Adipocyte (in vitro differentiated cells): ENCODE data around the gene IGFBP6.

Source experiments
- DNase-seq: peaks from one replicate; pipeline ENCODE4 v3.0.0-alpha.2; 2015; ENCODE audit warnings: low read depth
- H3K27me3 ChIP-seq: replicated peaks from 2 replicates; pipeline ENCODE4 v1.7.0; 2013; ENCODE audit warnings: mild to moderate bottlenecking, low read length, moderate library complexity; ENCODE audit not compliant: control insufficient read depth, insufficient read depth
- H3K36me3 ChIP-seq: 2 replicates; pipeline ENCODE4 v1.7.0; 2013; ENCODE audit warnings: low read length, mild to moderate bottlenecking, moderate library complexity; ENCODE audit not compliant: control insufficient read depth, insufficient read depth, severe bottlenecking
- H3K4me1 ChIP-seq: 2 replicates; pipeline ENCODE4 v1.7.0; 2013; ENCODE audit warnings: mild to moderate bottlenecking, low read length, moderate library complexity; ENCODE audit not compliant: control insufficient read depth, insufficient read depth
- H3K4me3 ChIP-seq: 2 replicates; pipeline ENCODE4 v1.7.0; 2013; ENCODE audit warnings: mild to moderate bottlenecking, low read length, moderate library complexity
- H3K9ac ChIP-seq: 2 replicates; pipeline ENCODE4 v1.7.0; 2013; ENCODE audit warnings: mild to moderate bottlenecking, low read length, moderate library complexity
- H3K9me3 ChIP-seq: 2 replicates; pipeline ENCODE4 v1.7.0; 2013; ENCODE audit warnings: mild to moderate bottlenecking, low read length, moderate library complexity; ENCODE audit not compliant: control insufficient read depth

The IGFBP6 gene

DNA sequence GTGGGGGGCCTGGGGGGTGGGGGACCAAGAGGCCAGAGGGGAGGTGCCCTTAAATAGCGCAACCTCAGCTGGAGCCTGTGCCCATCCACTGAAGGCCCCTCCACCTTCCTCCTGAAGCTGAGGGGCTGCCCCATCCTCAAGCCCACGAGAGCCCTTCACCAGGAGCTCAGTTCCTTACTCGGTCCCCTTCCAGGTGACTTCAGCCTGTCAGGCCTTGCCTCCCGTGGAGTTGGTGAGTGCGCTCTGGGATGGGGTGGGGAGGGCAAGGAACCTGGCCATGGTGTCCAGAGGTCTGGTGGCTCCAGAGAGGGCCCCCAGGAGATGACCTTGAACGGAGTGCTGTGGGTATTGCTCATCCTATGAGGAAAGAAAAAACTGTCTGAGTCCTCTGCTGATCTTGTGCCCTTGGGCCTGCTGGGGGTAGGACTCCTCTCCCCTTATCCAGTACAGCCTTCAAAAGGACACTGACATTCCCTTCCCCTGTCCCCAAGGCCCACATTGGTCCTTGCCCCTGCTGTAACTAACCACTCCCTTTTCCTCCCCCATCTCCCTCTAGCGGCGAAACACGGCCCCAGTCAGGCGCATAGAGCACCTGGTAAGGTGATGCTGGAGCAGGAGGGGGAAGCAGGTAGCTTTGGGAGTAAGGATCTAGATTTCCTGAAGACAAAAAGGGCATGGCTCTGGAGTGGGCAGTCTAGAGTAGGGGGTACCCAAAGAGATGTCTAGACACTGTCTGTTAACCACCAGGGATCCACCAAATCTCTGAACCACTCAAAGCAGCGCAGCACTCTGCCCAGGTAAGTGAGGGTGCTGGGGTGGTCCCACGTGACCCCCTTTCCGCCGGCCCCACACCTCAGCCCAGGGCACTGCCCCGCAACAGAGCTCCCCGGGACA, 44.0 kb upstream of the IGFBP6 start:
- Histone ChIP-seq H3K27me3 (no peaks in the 10 kb centered on the region), H3K9me3 (no peaks in the 10 kb centered on the region), H3K4me1 (peaks cover 60% of the 10 kb centered on the region), H3K4me3 (peak overlapping the region; percentile 62), H3K36me3 (peaks cover 52% of the 10 kb centered on the region), H3K9ac (peak overlapping the region; percentile 85)
- peak; percentile 53 for DNase-seq

DNA sequence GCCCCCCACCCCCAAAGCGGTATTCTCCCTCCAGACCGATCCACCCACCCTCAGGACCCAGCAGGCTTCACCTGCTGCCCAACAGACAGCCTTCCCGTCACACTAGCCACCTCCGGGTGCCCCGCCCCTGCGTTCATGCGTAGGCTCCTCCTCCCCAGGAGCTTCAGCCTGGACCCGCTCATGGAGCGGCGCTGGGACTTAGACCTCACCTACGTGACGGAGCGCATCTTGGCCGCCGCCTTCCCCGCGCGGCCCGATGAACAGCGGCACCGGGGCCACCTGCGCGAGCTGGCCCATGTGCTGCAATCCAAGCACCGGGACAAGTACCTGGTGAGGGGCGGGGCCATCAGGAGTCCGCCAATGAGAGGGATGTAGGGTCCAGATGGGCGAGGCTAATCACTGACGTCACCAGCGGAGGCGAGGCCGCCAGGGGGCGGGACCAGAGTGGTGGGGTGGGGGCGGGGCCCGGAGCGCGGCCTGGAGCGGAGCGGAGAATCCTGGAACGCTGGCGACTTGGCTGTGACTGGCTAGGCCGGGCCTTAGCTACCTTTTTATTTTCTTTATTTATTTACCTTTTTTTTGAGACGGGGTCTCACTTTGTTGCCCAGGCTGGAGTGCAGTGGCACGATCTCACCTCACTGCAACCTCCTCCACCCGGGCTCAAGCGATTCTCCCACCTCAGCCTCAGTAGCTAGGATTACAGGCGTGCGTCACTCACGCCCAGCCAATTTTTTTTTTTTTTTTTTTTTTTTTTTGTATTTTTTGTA, 43.2 kb upstream of the IGFBP6 start:
- DNase-seq: peak; percentile 80
- Histone ChIP-seq H3K27me3 (no peaks in the 10 kb centered on the region), H3K9ac (peak overlapping the region; percentile 85), H3K36me3 (peaks cover 59% of the 10 kb centered on the region), H3K4me1 (peaks cover 54% of the 10 kb centered on the region), H3K9me3 (no peaks in the 10 kb centered on the region), H3K4me3 (peak overlapping the region; percentile 62)

DNA sequence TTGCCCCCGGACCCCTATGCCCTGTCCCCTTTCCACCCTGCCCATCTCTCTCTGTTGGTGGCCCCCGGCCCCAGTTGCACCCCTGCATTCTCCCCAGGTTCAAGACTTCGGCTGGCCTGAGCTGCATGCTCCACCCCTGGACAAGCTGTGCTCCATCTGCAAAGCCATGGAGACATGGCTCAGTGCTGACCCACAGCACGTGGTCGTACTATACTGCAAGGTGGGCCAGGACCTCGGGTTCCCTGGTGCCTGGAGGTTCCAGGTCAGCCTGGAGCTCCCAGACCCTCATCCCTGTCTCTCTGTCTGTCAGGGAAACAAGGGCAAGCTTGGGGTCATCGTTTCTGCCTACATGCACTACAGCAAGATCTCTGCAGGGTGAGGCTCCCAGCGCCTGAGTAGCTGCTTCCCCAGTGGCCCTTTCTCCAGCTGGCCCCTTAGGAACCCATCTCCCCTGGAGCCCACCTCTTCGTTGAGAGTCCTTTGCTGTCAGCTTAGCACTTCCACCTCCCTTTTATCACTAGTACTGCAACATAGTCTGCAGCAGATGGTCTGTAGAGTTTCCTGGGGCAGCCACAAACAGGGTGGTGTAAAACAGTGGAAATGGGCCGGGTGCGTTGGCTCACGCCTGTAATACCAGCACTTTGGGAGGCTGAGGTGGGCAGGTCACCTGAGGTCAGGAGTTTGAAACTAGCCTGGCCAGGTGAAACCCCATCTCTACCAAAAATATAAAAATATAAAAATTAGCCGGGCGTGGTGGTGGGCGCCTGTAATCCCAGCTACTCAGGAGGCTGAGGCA, 41.8 kb upstream of the IGFBP6 start:
- Histone ChIP-seq H3K4me1 (peaks cover 53% of the 10 kb centered on the region), H3K27me3 (no peaks in the 10 kb centered on the region), H3K36me3 (peaks cover 73% of the 10 kb centered on the region), H3K9ac (peak overlapping the region; percentile 56), H3K9me3 (no peaks in the 10 kb centered on the region), H3K4me3 (no peak overlapping the region)
- DNase-seq: no peak

DNA sequence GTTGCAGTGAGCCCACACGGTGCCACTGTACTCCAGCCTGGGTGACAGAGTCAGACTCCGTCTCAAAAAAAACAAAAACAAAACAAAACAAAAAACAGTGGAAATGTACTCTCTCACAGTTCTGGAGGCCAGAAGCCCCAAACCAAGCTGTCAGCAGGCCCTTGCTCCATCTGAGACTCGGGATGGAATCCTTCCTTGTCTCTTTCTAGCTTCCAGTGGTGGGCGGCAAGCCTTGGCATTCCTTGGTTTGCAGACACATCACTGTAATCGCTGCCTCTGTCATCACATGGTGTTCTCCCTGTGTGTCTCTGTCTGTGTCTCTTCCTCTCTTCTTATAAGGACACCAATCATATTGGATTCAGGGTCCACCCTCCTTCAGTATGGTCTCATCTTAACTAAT, 41.2 kb upstream of the IGFBP6 start:
- peaks cover 54% of the 10 kb centered on the region for H3K4me1 ChIP-seq
- no peaks in the 10 kb centered on the region for H3K9me3 ChIP-seq
- H3K36me3 ChIP-seq: peaks cover 79% of the 10 kb centered on the region
- no peak overlapping the region for H3K4me3 ChIP-seq
- no peaks in the 10 kb centered on the region for H3K27me3 ChIP-seq
- H3K9ac ChIP-seq: peak overlapping the region; percentile 46
- DNase-seq: peak; percentile 43

DNA sequence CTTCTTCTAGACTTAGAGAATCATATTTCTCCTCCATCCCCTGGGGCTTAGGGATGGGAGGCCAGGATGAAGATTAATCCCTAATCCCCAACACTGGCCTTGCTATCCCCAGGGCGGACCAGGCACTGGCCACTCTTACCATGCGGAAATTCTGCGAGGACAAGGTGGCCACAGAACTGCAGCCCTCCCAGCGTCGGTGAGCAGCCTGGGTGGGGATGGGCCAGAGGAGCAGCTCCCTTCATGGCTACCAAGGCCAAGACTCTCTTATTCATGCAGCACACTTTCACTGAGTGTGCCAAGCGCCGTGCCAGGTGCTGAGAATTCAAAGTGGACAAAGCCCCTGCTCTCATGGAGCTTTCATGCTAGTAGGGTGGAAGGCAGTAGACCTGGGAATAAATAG, 40.6 kb upstream of the IGFBP6 start:
- H3K27me3 ChIP-seq: no peaks in the 10 kb centered on the region
- peaks cover 85% of the 10 kb centered on the region for H3K36me3 ChIP-seq
- no peaks in the 10 kb centered on the region for H3K9me3 ChIP-seq
- H3K9ac ChIP-seq: peak overlapping the region; percentile 46
- peaks cover 55% of the 10 kb centered on the region for H3K4me1 ChIP-seq
- no peak for DNase-seq
- H3K4me3 ChIP-seq: no peak overlapping the region

DNA sequence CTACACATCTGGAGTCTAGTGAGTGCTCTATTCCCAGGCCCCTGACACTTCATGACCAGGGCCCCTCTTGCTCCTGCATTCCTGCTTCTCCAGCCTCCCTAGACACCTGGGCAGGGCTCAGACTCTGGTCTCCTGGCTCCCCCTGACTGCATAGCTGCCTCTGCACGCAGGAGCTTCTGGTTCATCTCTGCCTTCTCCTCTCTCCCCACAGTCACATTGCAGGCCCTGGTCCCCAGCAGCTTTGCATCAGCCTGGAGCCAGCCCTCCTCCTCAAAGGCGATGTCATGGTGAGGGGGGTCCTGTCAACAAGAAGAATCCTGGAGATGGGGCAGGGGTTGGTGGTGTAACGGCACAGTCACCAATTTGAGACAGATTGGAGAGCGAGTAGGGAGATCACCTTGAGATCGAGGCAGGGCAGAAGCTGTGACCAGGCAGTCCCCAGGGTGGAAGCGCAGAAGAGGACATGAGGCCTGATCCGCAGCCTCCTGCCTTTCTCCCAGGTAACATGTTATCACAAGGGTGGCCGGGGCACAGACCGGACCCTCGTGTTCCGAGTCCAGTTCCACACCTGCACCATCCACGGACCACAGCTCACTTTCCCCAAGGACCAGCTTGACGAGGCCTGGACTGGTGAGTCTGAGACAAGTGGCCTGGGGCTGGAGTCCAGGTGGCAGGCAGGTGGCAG, 39.5 kb upstream of the IGFBP6 start:
- H3K27me3 ChIP-seq: no peaks in the 10 kb centered on the region
- H3K4me1 ChIP-seq: peaks cover 56% of the 10 kb centered on the region
- H3K4me3 ChIP-seq: no peak overlapping the region
- no peaks in the 10 kb centered on the region for H3K9me3 ChIP-seq
- peak overlapping the region; percentile 46 for H3K9ac ChIP-seq
- peaks cover 91% of the 10 kb centered on the region for H3K36me3 ChIP-seq
- no peak for DNase-seq

DNA sequence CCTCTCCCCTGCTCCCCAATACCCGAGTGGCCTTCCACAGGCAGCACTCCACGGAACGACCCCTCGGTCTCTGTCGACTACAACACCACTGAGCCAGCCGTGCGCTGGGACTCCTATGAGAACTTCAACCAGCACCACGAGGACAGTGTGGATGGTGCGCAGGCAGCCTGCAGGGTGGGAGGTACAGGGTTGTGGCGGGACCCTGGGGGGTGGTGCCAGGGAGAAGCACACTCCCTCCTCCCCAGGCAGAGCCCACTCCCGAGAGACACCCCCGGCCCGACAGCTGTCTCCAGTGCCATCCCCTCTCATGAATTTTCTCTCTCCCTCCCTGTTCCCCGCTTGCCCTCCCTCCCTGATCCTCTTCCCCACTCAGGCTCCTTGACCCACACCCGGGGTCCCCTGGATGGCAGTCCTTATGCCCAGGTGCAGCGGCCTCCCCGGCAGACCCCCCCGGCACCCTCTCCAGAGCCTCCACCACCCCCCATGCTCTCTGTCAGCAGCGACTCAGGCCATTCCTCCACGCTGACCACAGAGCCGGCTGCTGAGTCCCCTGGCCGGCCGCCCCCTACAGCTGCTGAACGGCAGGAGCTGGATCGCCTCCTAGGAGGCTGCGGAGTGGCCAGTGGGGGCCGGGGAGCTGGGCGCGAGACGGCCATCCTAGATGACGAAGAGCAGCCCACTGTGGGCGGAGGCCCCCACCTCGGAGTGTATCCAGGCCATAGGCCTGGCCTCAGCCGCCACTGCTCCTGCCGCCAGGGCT, 38.6 kb upstream of the IGFBP6 start:
- Histone ChIP-seq H3K9ac (peak overlapping the region; percentile 59), H3K9me3 (no peaks in the 10 kb centered on the region), H3K36me3 (peaks cover 91% of the 10 kb centered on the region), H3K4me1 (peaks cover 56% of the 10 kb centered on the region), H3K4me3 (no peak overlapping the region), H3K27me3 (no peaks in the 10 kb centered on the region)
- no peak for DNase-seq

DNA sequence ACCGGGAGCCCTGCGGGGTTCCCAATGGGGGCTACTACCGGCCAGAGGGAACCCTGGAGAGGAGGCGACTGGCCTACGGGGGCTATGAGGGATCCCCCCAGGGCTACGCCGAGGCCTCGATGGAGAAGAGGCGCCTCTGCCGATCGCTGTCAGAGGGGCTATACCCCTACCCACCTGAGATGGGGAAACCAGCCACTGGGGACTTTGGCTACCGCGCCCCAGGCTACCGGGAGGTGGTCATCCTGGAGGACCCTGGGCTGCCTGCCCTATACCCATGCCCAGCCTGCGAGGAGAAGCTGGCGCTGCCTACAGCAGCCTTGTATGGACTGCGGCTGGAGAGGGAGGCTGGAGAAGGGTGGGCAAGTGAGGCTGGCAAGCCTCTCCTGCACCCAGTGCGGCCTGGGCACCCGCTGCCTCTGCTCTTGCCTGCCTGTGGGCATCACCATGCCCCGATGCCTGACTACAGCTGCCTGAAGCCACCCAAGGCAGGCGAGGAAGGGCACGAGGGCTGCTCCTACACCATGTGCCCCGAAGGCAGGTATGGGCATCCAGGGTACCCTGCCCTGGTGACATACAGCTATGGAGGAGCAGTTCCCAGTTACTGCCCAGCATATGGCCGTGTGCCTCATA, 37.9 kb upstream of the IGFBP6 start:
- Histone ChIP-seq H3K9me3 (no peaks in the 10 kb centered on the region), H3K27me3 (no peaks in the 10 kb centered on the region), H3K36me3 (peaks cover 89% of the 10 kb centered on the region), H3K9ac (peak overlapping the region; percentile 59), H3K4me1 (peaks cover 58% of the 10 kb centered on the region), H3K4me3 (no peak overlapping the region)
- no peak for DNase-seq

DNA sequence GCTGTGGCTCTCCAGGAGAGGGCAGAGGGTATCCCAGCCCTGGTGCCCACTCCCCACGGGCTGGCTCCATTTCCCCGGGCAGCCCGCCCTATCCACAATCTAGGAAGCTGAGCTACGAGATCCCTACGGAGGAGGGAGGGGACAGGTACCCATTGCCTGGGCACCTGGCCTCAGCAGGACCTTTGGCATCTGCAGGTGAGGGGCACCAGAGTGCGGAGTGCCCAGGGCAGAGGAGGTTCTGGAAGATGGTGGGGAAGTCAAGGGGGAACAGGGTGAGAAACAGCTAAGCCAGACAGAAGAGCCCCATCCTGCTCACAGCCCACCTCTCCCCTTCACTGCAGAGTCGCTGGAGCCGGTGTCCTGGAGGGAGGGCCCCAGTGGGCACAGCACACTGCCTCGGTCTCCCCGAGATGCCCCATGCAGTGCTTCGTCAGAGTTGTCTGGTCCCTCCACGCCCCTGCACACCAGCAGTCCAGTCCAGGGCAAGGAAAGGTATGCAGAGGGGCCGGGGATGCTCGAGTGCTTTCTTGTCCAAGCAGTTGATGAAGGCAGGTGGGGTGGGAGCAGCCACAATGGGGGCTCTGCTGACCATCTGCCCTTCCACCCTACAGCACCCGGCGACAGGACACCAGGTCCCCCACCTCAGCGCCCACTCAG, 37.3 kb upstream of the IGFBP6 start:
- peaks cover 85% of the 10 kb centered on the region for H3K36me3 ChIP-seq
- peaks cover 60% of the 10 kb centered on the region for H3K4me1 ChIP-seq
- no peak overlapping the region for H3K4me3 ChIP-seq
- H3K27me3 ChIP-seq: no peaks in the 10 kb centered on the region
- peak overlapping the region; percentile 59 for H3K9ac ChIP-seq
- no peaks in the 10 kb centered on the region for H3K9me3 ChIP-seq
- DNase-seq: no peak
